Urinary bladder (tissue), 4 donors: ENCODE measurements around the gene KATNIP. TPM values are rescaled to one million over a fixed set of nuclear protein-coding genes. Genes with fewer than 3 reads are reported as not detected.
A peak's percentile ranks its signal among the peaks of the same experiment; 100 is the strongest.

Source experiments
- DNase-seq: peaks from one replicate; pipeline ENCODE4 v3.0.0-alpha.2; 2015; ENCODE audit errors: extremely low spot score
- H3K27ac ChIP-seq: one replicate; pipeline ENCODE4 v1.5.1; 2013; ENCODE audit warnings: low read depth, mild to moderate bottlenecking, moderate library complexity
- H3K36me3 ChIP-seq: one replicate; pipeline ENCODE4 v1.6.1; 2013; ENCODE audit warnings: mild to moderate bottlenecking, moderate library complexity; ENCODE audit not compliant: insufficient read depth
- H3K4me1 ChIP-seq: one replicate; pipeline ENCODE4 v1.6.1; 2013; ENCODE audit warnings: mild to moderate bottlenecking, moderate library complexity; ENCODE audit not compliant: insufficient read depth
- H3K4me3 ChIP-seq: one replicate; pipeline ENCODE4 v1.5.1; 2013; ENCODE audit warnings: low read depth, low read length
- WGBS: extraction: QIAGEN DNeasy Blood & Tissue Kit; methylation state at CpG from one replicate; pipeline ENCODE4 v1.1.7; 2013; 5-methylcytosine and 5-hydroxymethylcytosine counted together
- polyA plus RNA-seq: library from polyadenylated mRNA; stranded (reverse); fragments of 200-250 nt; gene quantifications from one replicate; pipeline ENCODE4 v1.2.3, GENCODE V29; 2013
- total RNA-seq: library from RNA; depleted of rRNA; stranded (reverse); fragments of >200 nt; gene quantifications from one replicate; pipeline ENCODE4 v1.2.3, GENCODE V29; 2014
- donor health status: healthy with polysubstance abuse.
- donor health status: healthy.

The KATNIP gene
- total and polyA plus RNA-seq, 2 donors: 9.4 to 15.2 TPM

GRCh38 chr16:27579087-27579980 is 29.4 kb downstream of the KATNIP start:
- Histone ChIP-seq H3K4me1 (no peaks in the 10 kb centered on the region), H3K4me3 (no peak overlapping the region), H3K27ac (peak overlapping the region; percentile 26), H3K36me3 (no peaks in the 10 kb centered on the region)
- no peak for DNase-seq
- 71% methylated on average over 4 of the region's 4 CpGs for WGBS

GRCh38 chr16:27582883-27583282 is 32.9 kb downstream of the KATNIP start:
- 42% methylated on average over 2 of the region's 2 CpGs for WGBS
- no peak for DNase-seq
- Histone ChIP-seq H3K36me3 (no peaks in the 10 kb centered on the region), H3K4me1 (no peaks in the 10 kb centered on the region), H3K4me3 (no peak overlapping the region), H3K27ac (no peak overlapping the region)

GRCh38 chr16:27583634-27584033 is 33.7 kb downstream of the KATNIP start:
- Histone ChIP-seq H3K4me3 (no peak overlapping the region), H3K4me1 (no peaks in the 10 kb centered on the region), H3K27ac (no peak overlapping the region), H3K36me3 (no peaks in the 10 kb centered on the region)
- WGBS: 97% methylated on average over 1 of the region's 1 CpG
- no peak for DNase-seq

GRCh38 chr16:27585200-27585599 is 35.3 kb downstream of the KATNIP start:
- no peak for DNase-seq
- H3K4me1 ChIP-seq: no peaks in the 10 kb centered on the region
- no peak overlapping the region for H3K27ac ChIP-seq
- 96% methylated on average over 5 of the region's 5 CpGs for WGBS
- H3K36me3 ChIP-seq: no peaks in the 10 kb centered on the region
- H3K4me3 ChIP-seq: no peak overlapping the region

GRCh38 chr16:27586711-27587110 is 36.8 kb downstream of the KATNIP start:
- no peaks in the 10 kb centered on the region for H3K36me3 ChIP-seq
- no peak for DNase-seq
- H3K4me3 ChIP-seq: no peak overlapping the region
- H3K4me1 ChIP-seq: no peaks in the 10 kb centered on the region
- H3K27ac ChIP-seq: no peak overlapping the region
- WGBS: 82% methylated on average over 8 of the region's 8 CpGs

- no peak for DNase-seq
- WGBS: 98% methylated on average over 3 of the region's 3 CpGs
- Histone ChIP-seq H3K27ac (no peak overlapping the region), H3K4me1 (no peaks in the 10 kb centered on the region), H3K4me3 (no peak overlapping the region), H3K36me3 (no peaks in the 10 kb centered on the region)
Observed at GRCh38 chr16:27588057-27588456, 38.1 kb downstream of the KATNIP start.

DNA sequence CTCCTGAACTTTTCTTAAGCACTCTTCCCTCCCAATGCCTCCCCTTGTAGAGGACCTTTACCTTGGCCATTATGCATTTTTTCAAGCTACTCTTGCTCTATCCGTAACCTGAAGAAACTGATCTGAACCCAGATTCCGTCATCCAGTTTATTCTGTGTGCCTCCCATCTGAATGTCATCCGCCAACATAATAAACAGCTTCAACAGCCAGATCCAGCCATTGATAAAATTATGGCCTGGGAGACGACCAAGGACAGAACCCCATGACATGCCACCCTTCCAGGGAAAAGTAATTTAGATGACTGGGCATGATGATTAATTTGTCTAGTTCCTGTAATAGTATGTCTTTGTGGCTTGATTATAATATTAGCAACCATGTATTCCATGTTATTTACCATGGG is 41.9 kb downstream of the KATNIP start:
- H3K4me3 ChIP-seq: no peak overlapping the region
- H3K27ac ChIP-seq: no peak overlapping the region
- 96% methylated on average over 4 of the region's 4 CpGs for WGBS

DNA sequence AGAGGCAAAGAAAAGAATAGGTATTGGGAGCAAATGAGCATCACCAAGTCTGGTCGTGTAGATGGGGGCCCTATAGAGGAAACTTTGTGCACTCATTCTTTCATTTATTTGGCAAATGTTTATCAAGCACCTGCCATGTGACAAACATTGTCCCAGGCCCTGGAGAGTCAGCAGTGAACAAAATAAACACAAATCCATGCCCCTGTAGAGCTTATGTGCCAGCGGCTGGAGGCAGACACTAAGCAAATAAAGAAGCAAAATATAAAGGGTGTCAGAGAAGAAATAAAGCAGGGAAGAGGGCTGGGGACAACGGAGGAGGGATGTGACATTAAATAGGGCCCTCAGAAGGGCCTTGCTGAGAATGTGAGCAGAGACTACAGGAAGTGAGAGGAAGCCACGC is 45.5 kb downstream of the KATNIP start:
- no peak overlapping the region for H3K4me3 ChIP-seq
- WGBS: 60% methylated on average over 4 of the region's 4 CpGs
- no peaks in the 10 kb centered on the region for H3K4me1 ChIP-seq
- no peaks in the 10 kb centered on the region for H3K36me3 ChIP-seq
- no peak overlapping the region for H3K27ac ChIP-seq
- no peak for DNase-seq

More for the DNA sequence above, 41.9 kb downstream of the KATNIP start:
- Histone ChIP-seq H3K36me3 (no peaks in the 10 kb centered on the region), H3K4me1 (no peaks in the 10 kb centered on the region)
- DNase-seq: no peak

DNA sequence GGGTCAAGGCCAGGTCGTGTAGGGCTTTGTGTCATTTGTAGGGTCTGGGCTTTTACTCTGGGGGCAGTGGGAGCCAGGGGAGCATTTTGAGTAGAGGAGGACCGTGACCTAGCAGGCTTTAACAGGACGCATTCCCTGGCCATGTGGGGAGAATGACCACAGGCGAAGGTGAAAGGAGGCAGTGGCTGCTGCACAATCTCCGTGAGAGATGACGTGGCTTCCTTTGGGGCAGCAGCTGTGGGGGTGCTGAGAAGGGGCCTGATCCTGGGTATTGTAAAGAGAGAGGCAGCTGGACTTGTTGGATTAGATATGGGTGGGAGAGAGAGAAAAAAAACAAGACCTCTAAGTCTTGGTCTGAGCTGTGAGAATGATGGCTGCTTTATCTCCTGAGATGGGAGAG is 46.0 kb downstream of the KATNIP start:
- Histone ChIP-seq H3K27ac (no peak overlapping the region), H3K4me3 (no peak overlapping the region), H3K4me1 (no peaks in the 10 kb centered on the region), H3K36me3 (no peaks in the 10 kb centered on the region)
- 75% methylated on average over 6 of the region's 6 CpGs for WGBS
- DNase-seq: no peak

- no peaks in the 10 kb centered on the region for H3K36me3 ChIP-seq
- no peaks in the 10 kb centered on the region for H3K4me1 ChIP-seq
- no peak for DNase-seq
- H3K27ac ChIP-seq: no peak overlapping the region
- no peak overlapping the region for H3K4me3 ChIP-seq
- 96% methylated on average over 4 of the region's 4 CpGs for WGBS
Observed at GRCh38 chr16:27596411-27596810, 46.5 kb downstream of the KATNIP start.

- Histone ChIP-seq H3K36me3 (no peaks in the 10 kb centered on the region), H3K27ac (no peak overlapping the region), H3K4me3 (no peak overlapping the region), H3K4me1 (no peaks in the 10 kb centered on the region)
- DNase-seq: no peak
- 94% methylated on average over 3 of the region's 3 CpGs for WGBS
Observed at GRCh38 chr16:27597361-27597760, 47.4 kb downstream of the KATNIP start.

- Histone ChIP-seq H3K4me1 (no peaks in the 10 kb centered on the region), H3K36me3 (no peaks in the 10 kb centered on the region), H3K4me3 (no peak overlapping the region), H3K27ac (no peak overlapping the region)
- WGBS: 86% methylated on average over 6 of the region's 6 CpGs
- no peak for DNase-seq
Observed at GRCh38 chr16:27598220-27598619, 48.3 kb downstream of the KATNIP start.

GRCh38 chr16:27598931-27599565 is 49.1 kb downstream of the KATNIP start:
- no peak overlapping the region for H3K4me3 ChIP-seq
- H3K27ac ChIP-seq: no peak overlapping the region
- no peak for DNase-seq
- no peaks in the 10 kb centered on the region for H3K36me3 ChIP-seq
- H3K4me1 ChIP-seq: no peaks in the 10 kb centered on the region
- 79% methylated on average over 10 of the region's 10 CpGs for WGBS

DNA sequence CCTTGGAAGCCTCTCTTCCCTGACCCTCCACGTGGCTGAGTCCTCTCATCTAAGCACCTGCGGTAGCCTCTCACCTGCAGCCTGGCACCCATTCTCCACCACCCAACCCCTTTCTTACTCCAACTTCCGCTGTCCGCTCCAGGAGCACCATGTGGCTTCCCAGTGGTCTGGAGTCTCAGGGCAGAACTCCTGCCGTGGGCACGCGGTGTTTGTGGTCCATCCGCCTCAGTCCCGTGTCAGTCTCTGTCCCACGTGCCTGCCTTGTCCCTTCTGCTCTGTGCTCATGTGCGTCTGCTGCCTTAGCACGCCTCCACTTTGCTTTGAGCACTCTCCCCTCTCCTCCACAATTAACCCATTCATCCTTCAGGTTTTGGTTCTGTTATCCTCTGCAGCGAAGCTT is 49.7 kb downstream of the KATNIP start:
- H3K4me1 ChIP-seq: no peaks in the 10 kb centered on the region
- 83% methylated on average over 13 of the region's 13 CpGs for WGBS

More for the DNA sequence above, 49.7 kb downstream of the KATNIP start:
- Histone ChIP-seq H3K36me3 (no peaks in the 10 kb centered on the region), H3K4me3 (no peak overlapping the region), H3K27ac (no peak overlapping the region)
- DNase-seq: no peak
